ENCODE data around the gene ALG2.

ALG2 gene, protein sequence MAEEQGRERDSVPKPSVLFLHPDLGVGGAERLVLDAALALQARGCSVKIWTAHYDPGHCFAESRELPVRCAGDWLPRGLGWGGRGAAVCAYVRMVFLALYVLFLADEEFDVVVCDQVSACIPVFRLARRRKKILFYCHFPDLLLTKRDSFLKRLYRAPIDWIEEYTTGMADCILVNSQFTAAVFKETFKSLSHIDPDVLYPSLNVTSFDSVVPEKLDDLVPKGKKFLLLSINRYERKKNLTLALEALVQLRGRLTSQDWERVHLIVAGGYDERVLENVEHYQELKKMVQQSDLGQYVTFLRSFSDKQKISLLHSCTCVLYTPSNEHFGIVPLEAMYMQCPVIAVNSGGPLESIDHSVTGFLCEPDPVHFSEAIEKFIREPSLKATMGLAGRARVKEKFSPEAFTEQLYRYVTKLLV

DNA sequence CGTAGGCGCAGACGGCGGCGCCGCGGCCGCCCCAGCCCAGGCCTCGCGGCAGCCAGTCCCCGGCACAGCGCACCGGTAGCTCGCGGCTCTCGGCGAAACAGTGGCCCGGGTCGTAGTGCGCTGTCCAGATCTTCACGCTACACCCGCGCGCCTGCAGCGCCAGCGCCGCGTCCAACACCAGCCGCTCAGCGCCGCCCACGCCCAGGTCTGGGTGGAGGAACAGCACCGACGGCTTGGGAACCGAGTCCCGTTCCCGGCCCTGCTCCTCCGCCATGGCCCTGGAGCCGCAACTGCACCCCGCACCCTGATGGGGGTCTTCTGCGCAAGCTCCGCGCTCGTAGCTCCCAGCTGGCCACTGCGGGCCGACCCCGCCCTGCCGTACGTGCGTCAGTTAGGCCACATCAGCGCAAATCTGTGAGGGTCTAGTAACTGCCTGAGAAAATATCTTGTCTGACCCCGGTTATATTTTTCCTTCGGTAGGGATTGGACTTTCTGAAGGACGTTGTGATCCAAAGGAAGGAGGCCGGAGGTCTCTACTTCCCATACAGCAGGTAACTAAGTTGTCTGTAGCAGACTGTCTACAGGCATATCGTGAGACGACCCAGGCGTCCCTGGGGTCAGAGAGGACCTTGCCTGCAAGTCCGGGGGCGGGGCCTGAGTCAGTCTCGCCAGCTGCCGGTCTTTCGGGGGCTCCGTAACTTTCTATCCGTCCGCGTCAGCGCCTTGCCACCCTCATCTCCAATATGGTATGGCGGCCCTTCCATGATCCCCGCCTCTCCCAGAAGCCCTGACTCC, at the start of gene ALG2, which contains the start of gene SEC61B:
Gene ALG2, minus strand, starts transcription at position 322 of the 795 bp plus-strand sequence. Its CDS starts 48 bp downstream, at position 274.
Gene SEC61B, plus strand, starts transcription at position 662 of the 795 bp plus-strand sequence. Its CDS starts 82 bp downstream, at position 744.
- peak; percentile 93 for DNase-seq (ENCODE audit: low read depth)

DNA sequence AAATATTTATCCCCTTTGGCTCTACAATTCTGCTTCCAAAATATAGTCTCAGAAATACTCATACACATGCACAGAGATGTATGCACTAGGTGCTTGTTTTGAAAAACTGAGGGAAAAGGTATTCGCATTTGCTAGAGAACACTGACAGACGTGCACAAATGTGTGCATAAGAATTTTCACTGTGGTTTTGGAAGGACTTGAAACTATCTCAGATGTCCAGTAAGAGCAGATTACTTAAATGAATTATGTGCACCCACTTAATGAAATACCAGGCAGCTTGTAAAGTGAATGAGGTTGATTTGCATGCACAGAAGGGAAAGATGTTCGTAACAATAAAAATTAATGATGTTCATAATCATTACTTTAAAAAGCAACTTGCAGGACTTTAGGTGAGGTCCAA, 48.7 kb upstream of the ALG2 start:
- DNase-seq (ENCODE audit: low read depth), result no peak

DNA sequence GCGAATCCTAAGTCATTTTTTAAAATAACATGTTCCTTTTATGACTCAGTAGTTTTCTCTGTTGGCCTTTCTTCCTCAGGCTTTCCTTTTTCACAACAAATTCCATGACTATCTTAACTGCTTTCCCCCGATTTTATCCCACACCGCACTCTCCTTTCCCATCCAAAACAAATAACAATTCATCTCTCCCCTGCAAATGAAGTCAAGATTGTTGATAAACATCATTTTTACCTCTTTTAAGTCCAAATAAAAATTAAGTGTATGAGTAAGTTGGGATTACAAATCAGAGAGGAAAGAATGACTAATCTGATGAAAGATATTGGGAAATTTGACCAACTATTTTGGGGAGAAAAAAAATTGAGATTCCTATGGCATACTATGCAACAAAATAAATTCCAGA, 47.7 kb upstream of the ALG2 start:
- no peak for DNase-seq (ENCODE audit: low read depth)

DNA sequence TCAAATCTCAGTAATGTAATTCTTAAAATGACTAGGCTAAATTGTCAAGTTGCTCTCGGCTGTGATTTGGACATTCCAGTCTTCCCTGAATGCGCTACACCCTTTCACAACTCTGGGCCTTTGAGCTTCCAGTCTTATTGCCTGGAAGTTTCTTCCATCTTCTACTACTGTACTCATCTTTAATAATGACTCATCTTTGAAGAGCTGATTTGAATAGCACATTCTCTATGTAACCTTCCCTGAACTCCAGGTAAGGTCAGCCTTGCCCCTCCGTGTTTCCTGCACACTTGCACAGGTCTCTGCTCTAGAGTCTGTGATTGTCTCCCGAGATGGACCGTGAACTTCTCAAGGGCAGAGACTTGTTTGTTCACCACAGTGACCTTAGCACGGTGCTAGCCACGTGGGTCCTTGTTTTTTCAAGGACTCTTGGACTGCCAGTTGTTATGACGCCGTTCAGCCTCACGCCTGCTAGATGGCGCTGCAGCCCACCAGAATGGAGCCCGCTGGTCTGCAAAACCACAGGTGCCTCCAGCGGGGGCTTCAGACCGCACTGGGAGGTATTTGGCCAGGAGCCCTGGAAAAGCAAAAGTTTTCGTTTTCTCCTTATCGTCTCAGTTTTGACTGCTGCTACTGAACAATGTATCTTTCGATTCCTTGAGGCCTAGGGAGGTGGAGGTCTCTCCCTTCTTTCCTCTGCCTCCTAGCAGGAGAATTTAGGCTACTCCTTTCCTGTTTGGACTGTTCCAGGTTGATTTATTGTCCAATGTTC, 44.7 kb upstream of the ALG2 start:
- DNase-seq (ENCODE audit: low read depth), result peak; percentile 59

DNA sequence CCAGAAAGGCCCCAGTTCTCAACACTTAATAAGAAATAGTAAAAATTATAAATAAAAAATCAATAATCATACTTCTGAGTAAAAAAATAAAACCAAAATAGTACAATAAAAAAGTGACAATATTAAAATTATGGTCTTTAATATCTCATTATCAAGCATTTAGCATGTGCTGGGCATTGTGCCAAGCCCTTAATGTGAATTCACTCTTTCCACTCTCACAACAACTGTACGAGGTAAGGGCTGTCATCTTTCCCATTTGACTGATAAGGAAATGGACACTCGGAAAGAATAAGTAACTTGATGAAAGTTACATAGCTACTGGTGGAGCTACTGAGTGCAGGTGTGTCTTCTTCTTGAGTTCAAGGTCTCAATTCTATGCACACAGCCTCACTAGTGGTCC, 43.9 kb upstream of the ALG2 start:
- no peak for DNase-seq (ENCODE audit: low read depth)

DNA sequence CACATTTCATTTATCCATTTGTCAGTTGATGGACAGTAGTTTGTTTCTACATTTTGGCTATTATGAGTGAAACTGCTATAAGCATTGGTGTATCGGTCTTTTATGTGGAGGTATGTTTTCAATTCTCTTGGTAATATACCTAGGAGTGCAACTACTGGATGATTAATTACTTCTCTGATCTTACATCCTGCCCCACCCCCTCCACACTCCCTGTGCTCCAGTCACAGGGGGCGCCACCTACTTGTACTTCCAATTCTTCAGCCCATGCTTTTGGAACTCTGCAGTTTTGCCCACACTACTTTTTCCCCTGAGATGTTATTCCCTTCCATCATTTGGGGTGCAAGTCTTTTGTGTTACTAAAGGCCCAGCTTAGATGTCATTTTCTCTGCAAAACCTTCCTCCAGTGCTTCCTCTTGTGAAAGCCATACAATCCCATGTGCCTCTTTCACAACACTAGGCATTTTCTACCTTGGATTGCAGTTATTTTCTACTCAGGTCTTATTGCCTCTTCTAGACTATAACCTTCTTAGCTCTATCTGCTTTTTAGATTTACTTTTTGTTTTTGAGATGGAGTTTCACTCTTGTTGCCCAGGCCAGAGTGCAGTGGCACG, 42.4 kb upstream of the ALG2 start:
- DNase-seq (ENCODE audit: low read depth), result no peak

DNA sequence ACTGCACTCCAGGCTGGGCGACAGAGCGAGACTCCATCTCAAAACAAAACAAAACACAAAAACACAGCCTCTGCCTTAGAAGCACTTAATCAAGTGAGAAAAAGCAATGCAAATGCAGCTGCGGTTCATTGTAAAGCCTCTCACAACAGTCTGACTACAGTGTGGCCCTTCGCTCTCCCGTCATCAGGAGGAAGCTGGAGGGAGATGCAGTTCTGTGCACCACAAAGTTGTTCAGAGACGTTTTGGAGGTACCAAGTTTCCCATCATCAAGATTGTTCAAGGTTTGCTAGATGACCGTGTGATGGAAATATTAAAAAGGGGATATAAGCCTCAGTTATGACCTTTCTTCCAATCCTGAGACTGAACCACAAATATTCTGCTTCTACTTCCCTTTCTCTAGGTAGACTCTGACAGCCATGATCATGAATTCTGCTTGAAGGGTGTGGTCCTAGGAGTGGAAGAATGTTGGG, 41.2 kb upstream of the ALG2 start:
- no peak for DNase-seq (ENCODE audit: low read depth)

DNA sequence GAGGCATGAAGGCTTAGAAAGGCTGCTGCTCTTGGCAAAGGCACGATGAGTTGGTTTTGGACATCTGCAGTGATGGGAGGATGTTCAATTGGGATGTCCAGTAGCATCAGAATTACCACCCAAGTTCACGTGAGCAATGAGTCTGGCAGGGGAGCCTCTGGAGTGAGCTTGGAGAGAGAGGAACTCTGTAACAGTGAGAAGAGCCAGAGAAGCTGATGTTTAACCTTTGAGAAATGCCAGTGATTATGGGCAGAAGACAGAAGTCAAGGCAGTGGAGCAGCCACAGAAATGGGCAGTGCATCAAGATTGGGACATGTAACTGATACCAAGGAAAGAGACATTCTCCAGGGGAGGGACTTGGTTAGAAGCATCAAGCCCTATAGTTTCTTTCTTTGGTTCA, 40.2 kb upstream of the ALG2 start:
- DNase-seq (ENCODE audit: low read depth), result no peak

DNA sequence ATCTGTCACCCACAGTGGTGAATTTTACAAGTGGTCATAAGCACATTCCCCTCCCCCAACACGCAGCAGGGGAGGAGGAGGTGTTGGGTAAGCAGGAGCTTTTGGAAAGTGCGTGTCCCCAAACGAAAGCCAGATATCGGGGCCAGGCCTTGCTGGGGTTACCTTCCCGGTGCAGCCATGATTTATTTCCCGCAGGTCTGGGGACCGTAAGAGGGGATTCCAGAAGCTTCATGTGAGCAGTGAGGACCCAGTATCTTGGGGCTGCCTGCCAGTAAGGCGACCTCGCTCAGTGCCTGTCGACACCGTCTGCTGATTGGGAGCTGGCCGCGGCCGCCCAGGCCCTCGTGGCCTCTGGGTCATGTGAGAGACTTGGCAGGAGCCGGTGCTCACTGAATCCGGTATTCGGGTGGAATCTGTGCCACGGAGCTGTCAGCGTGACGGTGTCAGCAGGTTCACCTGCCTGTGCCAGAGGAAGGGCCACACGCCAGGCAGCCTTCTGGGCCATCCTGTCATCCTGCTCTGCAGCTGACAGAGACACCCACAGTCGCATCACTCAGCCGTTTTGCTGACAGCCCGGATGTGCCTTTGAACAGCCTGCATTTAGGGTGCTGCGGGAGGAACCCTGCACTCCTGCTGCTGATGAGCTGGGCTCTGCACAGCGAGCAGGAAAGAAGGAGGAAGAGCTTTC, 37.6 kb upstream of the ALG2 start:
- DNase-seq (ENCODE audit: low read depth), result no peak

DNA sequence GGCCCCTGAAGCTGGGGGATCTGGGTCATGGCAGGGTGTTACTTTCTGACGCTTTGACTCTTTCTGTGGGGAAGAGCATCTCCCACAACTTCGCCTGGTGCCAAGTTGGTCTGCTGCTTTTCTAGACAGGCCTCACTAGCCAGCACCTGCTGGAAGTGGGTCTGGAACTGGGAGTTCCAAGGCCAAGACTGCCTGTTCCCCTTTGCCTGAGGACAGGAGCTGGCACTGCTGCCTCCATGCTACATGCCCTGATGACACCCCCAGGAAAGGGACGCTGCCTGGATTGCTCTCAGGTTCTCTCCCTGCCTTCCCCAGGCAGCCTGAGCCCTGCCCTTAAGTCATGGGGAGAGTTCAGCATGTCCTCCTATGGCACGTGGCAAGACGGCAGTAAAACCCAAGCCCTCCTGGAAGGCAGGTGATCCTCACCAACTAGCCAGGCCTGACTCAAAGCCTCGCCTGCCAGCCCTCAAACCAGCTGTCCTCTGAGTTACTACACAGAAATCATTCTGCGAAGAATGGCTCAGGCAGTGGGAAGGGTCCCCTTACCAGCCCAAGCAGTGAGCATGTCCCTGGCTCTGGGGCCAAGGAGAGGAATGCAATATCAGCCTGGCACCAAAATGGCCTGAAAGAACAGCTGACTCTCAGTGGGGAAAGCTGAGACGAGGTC, 36.1 kb upstream of the ALG2 start:
- DNase-seq (ENCODE audit: low read depth), result no peak

DNA sequence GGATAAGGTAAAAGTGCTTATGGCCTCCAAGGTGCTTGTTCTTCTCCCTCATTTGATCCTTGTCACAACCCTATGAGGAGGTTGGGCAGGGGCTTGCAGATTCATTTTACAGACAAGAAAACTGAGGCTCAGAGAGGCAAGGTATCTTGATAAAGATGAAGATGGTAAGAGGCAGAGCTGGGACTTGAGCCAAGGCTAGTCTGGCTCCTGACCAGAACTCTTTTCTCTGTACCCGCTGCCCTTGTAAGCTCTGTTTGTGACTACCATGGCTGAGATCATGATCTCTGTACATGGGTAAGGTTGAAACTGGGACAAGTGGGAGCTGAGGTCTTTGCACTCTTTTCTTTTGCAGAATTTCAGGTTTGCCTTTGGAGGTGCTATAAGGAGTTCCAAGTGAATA, 33.9 kb upstream of the ALG2 start:
- DNase-seq (ENCODE audit: low read depth), result no peak

DNA sequence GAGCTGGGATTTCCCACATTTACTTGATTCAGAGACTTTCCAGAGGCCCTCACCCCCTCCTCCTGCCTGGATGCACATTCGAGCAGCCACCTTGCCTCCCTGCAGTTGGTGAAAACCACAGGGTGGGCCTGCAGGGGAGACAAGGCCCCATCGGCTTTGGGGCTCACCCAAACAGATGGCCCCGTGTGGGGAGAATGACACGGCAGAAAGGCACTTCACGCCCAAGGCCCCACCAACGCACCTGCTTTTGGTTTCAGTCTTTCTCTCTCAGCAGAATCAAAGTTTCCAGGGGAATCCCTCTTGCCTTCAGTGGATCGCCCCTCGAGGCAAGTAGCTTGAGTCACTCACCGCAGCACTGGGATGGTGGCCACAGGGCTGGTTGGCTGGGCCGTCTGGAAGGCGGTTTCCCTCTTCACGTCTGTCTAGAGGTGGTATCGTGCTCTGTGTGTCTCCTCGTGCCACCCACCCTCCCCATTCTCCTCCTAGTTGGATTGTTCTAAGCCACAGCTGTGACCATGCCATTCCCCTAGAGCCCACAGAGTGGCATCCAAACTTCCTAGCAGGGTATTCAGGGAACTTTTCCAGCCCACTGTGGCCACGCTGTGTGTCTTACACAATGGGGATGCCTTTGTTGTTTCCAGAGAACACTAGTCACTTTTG, 32.2 kb upstream of the ALG2 start:
- DNase-seq (ENCODE audit: low read depth), result peak; percentile 78

DNA sequence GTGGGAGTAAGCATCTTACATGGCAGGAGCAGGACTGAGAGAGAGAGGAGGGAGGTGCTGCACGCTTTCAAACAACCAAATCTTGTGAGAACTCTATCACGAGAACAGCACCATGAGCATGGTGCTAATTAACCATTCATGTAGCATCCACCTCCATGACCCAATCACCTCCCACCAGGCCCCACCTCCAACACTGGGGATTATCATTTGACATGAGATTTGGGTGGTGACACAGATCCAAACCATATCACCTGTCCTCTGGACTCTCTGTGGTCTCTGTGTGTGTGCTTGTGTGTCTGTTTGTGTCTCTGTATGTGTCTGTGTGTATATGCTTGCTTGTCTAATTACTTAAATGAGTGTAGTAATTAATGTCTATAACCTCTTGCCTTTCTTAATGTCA, 31.4 kb upstream of the ALG2 start:
- no peak for DNase-seq (ENCODE audit: low read depth)

DNA sequence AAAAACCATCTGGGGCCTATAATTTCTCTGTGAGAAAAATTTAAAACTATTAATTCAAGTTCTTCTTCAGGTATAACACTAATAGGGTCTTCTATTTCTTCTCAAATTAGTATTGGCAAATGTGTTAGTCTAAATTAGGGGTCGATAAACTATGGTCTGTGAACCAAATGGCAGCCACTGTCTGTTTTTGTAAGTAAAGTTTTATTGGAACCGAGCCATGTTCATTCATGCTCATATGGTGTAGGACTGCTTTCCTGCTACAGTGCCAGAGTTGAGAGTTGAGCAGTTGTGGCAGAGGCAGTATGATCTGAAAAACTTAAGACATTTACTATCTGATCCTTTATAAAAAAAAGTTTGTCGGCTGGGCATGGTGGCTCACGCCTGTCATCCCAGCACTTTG, 29.4 kb upstream of the ALG2 start:
- no peak for DNase-seq (ENCODE audit: low read depth)

DNA sequence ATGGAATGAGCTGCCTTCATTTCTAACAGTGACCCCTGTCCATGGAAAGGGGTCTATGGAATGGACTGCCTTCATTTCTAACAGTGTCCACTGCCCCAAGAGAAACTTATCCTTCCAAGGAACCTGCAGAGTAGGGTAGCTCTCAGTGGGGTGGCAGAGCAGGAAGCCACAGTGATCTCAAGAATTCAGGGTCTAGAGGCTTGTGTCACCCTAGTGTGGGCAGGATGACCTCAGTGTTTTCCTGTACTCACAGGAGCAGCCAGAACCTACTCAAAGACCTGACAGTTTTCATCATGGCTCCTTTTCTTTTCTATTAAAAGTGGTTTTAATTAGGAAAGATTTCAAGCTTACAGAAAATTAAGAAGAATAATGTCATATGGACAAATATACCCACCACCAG, 27.9 kb upstream of the ALG2 start:
- DNase-seq (ENCODE audit: low read depth), result no peak

DNA sequence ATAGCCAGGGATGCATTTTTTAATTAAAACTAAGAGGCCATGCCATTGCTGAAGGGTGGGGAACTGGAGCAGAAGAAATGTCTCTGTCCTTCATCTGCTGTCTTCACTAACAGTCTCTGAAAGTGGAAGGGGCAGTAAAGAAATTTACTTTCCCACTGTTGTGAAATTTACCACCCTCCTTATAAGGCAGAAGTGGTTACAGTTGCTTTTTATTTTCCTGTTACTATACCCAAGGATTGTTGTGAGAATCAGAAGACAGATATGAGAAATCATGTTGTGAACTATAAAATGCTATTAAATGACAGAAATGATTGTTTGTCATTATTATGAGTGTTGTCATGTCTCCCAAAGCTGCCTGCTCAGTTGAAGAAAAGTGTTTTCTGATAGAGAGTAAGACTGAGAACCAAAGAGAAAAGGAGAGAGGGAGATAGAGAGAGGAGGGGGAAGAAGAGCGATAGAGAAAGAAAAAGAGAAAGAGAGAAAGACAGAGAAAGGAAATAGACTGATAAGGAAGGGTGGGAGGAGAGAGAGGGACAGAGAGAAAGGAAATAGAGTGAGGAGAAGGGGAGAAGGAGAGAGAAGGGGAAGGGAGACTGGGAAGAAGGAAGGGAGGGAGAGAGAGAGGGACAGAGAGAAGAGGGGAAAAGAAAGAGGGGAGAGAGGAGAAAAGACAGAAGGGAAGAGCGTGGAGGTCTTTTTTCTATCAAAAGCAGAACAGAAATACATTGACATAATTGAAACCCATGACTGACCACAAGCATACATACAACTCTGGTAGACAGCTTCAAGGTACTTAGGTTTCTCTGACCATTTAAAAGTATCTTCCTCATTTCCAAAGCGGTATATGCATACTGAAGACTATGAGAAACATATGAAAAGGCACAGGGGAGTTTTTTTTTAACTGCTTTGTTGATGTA, 22.9 kb upstream of the ALG2 start:
- DNase-seq (ENCODE audit: low read depth), result no peak

DNA sequence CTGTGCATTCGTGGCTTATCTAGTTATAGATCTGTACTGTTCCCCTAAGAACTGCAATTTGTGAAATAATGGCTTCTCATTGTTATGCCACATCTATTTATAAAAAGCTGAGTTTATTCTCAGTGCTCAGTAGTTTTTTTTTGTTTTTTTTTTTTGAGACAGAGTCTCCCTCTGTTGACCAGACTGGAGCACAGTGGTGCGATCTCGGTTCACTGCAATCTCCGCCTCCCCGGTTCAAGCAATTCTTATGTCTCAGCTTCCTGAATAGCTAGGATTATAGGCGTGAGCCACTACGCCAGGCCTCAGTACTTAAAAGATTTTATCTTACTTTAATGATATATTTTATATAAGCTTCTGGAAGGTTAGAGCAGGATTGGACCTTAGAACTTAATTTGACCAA, 19.4 kb upstream of the ALG2 start:
- no peak for DNase-seq (ENCODE audit: low read depth)

DNA sequence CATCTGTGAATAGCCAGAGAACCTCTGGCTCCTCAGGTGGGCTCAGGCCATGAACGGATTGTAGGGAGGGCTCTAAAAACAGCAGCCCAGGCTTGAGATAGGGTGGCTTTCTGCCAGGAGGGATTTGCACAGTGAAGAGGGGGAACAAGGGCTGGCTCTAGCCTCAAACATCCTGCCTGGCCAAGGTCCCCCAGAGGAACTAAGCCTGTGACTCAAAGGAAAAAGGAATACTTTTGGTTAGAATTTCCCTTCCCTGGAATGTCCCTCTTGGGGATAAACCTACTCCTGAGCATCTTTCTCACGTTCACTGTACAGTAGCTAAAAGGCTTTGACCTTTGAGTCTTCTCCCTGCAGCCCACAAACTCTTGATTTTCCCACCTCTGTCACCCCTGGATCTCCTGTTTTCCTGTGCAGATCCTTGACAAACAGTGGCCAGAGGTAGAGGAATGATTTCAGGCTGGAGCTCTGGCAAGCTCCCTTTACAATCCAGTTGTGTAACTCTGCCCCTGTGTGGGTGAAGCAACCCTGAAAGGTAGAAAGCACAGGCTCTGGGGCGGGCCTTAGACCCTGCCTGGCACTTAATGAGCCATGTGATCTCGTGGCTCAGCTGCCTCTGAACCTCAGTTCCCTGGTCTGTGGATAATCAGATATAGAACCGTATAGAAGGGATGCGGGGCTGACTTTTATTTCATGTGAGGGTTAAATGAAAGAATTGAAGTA, 17.8 kb upstream of the ALG2 start:
- no peak for DNase-seq (ENCODE audit: low read depth)
